ENCODE measurements around the gene SND1.
"Not testable (repeated sequence)": the region's sequence is repeated elsewhere in the genome, so short reads cannot be mapped to it uniquely, and the experiment has no call there.

SND1 gene

DNA sequence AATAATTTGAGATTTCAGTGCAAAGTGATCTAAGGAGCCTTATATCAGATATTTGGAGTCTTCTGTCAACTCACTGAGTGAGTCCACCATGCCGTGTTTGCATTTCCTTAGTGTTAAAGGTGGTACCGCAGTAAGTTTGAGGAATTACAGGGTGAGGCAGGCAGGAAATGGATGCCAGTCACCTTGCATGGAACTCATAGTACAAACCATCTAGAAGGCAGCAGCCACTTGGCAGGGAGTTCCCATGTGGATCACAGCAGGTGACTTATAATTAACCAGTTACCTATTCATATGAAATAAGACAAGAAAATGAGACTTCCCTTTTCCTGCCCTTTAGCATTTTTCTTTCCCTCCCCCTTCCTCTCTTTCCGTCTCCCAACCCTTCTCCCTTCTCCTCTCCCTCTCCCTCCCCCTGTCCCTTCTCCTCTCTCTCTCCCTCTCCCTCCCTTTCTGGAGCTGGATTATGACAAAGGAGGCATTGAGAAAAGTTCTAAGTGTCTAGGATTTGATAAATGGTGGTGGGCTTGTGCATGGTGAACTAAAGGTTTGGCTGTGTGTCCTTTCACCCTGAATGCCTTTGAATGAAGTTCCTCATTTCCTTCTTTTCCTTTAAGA is 285.2 kb downstream of the SND1 start:
- no peak for DNase-seq (ENCODE audit: low spot score)

DNA sequence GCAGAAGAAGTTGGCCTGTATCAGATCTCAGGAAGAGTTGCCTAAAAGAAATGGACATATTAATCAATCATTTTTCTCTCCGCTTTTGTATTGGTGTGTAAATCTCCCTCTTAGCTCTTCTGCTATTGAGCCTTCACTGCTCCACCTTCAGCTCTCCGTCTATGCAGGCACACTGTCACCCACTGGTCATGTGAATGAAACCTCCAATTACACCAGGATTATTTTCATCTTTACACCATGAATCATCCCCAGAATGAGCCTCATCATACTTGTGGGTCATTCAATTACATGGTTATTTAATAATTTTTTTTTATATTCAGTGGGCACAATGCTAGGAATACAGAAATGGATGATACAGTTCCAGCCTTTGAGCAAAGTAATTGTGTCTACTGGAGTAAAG is 286.6 kb downstream of the SND1 start:
- peak; percentile 41 for DNase-seq (ENCODE audit: low spot score)

DNA sequence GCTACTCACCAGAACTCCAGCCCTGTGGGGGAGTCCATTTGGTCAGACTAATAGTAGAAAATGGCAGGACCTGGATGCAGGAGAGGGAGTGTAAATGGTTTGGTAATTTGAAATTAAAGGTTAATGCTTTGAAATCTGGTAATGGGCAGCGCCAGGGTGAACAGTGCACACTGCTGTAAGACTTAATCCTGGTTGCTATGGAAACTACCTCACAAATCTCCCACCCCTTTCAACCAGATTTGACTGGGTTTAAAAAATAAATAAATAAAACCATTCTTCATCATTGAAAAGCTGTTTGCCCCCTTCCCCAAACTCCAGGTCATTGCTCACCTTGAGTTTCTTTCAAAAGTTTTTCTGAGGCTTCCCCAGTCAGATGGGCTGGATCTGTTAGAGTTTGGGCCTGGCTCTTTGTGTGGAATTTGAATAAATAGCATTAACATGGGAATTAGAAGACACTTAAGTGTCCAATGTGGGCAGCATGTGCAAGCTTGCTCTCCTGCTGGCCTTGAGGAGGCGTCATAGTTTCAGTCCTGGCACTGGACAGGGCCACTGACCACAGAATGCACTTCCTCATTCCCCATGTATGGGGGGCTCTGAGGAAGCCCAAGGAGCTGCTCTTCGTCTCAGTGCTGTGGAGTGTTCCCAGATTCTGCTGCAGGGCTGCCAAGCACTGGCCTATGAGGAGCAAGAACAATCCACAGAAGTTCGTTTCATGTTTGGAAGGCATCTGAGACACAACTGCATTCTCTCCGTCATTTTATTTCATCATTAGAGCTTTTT is 288.6 kb downstream of the SND1 start:
- DNase-seq (ENCODE audit: low spot score) = no peak

DNA sequence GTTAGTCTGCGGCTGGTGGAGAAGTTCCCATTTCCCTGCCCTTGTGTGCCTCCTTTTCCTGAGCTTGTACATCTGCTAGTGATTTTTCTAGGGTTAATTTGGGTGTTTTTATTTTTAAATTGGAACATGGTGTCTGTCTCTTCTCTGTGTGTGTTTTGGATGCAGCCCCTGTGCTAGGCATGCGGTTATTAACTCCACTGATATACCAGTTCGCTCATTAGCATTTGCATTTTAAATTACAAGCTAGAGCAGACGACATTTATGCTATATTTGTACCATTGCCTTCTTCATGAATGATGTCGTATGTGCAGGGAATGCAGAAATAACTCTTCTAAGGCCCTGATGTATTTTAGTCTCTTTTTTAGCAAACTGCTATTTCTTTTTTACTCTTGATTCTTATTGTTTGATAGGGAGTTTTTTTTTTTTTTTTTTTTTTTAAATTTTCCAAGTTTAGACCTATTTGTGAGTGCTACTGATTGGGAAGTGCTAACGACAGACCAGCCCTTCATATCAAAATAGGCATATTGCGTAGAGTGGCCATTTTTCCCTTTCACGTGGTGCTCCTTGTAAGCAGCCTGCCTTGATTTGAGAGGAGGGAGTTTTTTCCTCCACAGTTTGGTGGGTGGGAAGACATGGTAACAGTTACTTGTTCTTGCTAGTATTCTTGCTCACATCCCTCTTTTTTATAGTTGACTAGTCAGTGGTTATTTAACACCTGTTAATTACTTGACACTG is 289.6 kb downstream of the SND1 start:
- no peak for DNase-seq (ENCODE audit: low spot score)

DNA sequence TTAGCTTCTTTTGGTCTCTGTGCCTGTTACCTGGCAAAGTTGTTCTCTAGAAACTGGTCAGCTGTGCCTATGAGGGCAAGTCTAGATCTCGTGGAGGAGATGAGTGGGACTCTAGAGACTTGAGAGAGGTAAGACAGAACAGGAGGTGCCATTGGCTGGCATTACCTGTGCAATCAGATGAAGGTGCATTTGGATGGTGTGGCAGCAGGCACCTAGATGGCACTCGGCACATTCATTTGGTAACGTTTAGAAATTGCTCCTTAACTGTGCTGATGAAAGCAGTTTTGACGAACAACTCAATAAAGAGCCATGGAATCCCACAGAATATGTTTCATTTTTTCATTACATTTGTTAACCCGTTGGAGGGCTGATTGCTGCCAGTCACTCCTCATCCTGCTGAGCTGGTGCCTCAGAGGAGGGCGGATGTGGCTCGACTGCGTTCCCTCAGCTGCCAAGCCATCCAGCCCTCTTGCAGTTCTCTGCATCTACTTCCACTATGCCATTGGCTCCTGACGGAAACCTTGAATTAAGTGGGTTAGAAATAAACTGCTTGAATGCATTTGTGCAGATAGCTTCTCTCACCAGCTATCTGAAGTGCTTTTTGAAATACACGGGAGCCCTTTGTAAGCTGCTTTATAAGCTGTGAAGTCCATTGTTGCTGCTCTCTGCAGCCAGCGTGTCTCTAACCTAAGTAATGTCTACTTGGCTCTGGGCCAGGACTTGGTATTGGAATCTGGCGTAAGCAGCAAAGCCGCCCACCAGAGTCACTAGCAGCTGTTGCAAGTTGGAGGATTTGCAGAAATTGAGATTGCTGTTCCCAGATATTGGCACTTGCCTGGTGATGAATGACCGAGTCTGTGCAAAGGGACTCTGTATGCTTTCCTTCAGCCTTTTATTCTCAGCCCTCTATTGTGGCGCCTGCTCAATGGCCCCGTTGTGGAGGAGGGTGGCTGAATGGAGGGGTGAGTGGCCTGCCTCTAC is 291.8 kb downstream of the SND1 start:
- no peak for DNase-seq (ENCODE audit: low spot score)

DNA sequence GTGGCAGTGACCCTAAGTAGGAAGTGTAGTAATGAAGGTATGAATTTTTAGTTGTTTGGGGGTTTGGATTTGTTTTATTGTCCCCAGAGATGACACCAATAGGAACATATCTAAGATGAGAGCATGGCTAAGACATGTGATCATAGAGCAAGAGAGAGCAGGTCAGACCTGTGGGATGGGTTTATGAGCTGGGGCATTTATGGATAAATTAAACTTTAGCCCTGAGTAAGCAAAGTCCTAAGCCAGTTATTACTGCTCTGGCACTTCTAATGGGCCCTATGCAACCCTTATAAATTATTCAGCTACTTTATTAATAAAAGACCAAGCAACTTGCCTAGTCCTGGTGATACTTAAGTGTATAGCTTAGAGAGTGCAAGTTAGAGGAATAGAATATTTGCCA is 294.1 kb downstream of the SND1 start:
- DNase-seq (ENCODE audit: low spot score) = no peak

DNA sequence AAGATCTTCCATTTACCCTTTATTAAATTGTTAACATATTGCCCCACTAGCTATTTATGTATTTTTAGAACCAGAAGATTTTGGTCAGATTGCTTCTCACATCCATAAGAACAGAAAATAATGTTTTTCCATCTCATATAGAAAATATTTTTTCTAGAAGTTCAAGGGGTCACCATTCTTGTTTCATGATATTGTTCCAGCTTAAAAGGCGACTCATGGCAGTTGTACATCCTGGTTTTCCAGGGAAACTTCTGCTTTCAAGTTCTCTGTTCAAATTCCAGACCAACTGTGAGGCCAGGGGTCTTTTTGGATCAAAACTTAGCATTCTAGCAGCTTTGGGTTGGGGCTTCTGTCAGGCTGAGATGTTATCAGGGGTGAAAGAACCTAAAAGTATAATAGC is 294.9 kb downstream of the SND1 start:
- DNase-seq (ENCODE audit: low spot score) = peak; percentile 33

DNA sequence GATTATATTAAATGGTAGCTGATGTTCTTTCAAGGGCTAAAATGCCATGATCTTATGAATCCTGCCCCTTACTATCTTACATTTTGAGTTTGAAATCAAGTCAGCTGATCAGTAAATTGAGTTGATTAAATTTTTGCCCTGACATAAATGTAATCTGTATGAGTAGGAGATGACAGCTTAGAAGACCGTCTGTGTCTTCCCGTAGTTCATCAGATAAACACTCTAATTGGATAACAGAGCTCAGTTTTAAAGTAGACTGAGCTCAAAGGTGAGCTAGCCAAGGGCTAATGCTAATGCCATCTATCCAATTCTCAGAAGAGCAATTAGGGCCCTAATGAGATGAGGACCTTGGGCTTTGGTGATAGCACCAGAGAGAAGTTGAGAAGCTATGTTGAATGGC is 296.3 kb downstream of the SND1 start:
- no peak for DNase-seq (ENCODE audit: low spot score)

DNA sequence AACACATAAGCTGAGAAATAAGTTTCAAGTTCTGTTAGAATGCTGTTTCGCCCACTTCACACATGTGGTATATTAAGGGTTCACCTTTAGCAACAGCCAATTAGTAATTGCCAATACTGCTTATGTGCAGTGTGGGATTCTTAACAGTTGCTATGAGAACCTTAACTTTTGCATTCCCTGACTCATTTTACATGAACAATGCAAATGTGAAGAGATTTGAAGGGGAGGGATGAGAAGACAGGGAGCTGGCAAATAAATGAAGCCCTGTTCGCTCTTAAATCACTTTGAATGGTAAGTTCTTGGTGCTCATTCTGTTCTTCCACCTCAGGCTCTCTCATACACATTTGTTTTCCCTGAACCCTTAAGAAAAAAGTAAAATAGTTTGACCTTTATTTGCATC is 296.9 kb downstream of the SND1 start:
- DNase-seq (ENCODE audit: low spot score) = no peak

DNA sequence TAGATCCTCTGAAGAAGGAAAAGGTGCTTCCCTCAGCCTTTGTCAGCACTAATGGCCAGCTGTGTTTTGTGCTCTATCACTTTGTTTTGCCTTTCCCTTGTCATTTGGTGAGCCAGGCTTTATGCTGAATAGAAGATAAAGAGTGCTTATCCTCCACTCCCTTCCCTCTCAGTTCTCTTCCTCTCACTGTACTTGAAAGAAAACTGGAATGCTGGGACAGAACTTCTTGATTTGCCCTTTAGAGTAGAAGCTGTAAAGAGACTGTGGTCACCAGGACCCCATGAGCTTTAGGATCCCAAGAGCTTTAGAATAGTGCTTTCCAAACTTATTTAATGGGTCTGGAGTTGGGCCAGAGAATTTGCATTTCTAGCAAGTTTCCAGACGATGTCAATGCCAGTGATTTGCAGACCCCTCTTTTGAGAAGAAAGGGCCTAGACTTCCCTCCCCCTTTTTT is 297.8 kb downstream of the SND1 start:
- DNase-seq (ENCODE audit: low spot score) = no peak

DNA sequence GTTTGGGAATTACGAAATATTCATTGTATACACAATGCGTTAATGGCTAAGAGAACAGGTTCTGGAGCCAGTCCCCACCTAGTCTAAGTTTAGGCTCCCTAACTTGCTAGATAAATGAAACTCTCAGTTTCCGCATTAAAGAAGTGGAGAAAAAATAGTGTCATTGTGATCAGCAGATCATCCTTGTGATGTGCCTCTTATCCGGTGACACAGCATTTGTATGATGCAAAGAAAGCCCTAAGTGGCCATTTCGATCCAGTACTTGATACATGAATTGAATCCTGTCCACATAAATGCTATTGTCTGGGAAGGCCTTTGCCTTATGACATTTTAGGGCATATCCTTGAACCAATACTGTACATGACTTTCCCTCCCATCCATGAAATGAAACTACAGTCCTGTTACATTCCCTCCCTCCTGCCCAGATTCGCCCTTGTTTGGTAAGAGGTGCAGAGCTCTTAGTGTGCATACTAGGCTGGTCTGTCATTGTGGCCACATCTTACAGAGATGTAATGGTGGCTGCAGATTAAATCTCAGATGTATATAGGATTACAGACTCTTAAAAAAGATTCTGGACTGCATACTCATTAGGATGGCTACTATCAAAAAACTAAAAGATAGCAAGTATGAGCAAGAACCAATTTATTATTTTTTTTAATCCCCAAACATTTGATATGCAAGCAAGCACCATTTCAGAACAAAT is 298.4 kb downstream of the SND1 start:
- DNase-seq (ENCODE audit: low spot score) = no peak

DNA sequence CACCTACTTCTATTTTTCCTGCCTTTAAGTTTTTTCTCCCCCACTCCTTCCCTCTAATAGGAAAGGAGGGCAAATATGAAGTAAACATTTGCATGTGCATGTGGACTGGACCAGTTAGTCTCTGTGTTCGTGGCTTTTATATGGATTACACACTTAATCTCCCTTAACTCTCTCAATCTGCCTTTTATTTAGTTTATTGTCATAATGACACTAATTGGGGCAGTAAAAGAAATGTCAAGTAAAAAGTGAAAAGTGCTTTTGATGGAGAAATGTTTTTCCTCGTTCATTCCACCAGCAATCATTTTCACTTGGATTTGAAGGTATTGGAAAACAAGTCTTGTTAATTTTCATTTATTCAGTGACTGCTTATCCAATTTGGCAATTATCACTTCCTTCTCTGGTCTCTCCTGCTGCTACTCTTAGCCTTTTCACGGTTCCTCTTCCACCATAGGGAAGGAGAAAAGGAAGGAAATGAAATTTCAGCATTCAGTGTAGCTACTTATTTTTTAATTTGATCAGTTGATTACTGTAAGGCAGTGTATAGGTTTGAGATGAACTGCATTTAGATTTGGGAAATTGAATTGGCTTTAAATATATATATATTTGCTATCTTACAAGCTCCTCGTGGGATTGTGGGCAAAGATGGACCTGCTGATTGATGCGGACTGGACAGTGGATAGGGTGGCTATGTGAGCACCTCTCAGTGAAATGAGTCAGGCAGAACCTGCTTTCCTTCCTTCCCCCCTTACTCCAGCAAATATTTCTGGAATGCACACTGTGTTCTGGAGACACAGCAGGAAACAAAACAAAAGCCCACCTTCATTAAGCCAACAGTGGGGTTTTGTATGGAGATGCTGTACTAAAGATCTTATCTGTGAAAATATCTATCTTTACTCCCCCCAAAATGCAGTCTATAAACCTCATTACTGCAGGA is 301.7 kb downstream of the SND1 start:
- DNase-seq (ENCODE audit: low spot score) = peak; percentile 7

DNA sequence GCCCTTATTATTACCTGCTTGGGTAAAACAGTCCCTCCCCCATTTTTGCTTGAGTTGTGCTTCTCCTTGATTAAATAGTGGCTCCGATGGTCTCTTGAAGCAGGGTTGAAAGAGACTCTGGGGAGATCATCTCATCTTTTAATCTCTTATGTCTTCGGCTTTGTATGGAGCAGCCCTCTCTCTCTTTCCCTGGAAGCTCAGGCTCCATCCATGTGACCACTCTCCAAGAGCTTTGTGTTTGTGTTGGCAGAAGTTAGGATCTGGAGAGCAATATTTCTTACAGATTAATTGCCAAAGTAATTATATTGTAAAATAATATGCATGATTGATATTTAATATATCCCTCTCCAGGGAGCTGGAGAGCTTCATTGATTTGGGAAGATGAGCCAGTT is 302.4 kb downstream of the SND1 start:
- DNase-seq (ENCODE audit: low spot score) = no peak

DNA sequence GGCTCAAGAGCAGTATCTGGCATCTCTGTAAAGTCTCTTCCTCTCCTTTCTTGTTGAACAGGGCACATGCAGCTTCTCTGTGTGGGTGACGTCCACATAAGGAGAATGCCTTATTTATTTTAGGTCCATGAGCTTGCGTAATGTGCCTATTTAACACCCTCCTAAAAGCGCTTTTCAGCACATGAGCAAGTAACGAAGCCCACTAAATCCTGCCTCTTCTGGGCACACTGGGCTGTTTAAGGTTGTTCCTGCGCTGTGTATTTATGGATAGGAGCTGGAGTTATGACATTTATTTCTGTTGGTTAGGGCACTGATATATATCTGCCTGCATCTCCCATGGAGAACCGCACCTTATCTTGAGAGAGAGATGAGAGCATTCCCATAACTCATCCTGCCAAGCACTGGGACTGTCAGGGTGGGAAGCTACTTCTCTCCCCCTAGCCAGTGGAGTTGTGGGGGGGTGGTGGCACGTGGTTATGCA is 303.1 kb downstream of the SND1 start:
- DNase-seq (ENCODE audit: low spot score) = no peak

DNA sequence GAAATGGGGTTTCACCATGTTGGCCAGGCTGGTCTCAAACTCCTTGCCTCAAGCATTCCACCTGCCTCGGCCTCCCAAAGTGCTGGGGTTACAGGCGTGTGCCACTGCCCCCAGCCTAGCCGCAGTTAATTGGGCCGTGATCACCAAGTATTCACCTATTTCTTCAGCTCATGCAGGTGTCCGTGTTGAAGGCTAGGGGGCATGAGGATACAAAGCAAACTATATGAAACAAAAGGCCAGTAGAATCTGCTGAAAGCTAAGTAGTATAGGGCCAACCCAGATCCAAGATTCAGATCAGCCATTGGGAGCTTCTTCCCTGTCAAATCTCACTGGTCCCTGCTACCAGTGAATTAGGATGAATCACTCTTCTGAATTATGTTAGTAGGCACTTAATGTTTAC is 305.9 kb downstream of the SND1 start:
- DNase-seq (ENCODE audit: low spot score) = no peak

DNA sequence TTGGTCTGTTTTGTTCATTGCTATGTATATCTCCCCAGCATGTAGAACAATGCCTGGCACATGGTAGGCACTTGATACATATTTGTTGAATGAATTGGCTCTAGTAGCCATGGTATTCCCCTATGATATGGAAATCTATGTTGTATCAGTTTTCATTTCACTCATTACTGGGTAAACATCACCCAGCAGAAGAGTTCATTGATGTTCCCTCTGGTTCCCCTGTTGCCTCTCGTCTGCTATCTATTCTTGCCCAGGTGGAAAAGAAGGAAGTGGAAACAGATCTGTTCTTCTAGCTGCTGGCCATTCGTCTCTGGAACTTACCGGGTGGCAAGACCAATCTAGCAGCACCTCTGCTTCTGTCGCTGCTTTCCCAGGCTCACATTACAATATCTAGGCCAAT is 307.8 kb downstream of the SND1 start:
- no peak for DNase-seq (ENCODE audit: low spot score)

DNA sequence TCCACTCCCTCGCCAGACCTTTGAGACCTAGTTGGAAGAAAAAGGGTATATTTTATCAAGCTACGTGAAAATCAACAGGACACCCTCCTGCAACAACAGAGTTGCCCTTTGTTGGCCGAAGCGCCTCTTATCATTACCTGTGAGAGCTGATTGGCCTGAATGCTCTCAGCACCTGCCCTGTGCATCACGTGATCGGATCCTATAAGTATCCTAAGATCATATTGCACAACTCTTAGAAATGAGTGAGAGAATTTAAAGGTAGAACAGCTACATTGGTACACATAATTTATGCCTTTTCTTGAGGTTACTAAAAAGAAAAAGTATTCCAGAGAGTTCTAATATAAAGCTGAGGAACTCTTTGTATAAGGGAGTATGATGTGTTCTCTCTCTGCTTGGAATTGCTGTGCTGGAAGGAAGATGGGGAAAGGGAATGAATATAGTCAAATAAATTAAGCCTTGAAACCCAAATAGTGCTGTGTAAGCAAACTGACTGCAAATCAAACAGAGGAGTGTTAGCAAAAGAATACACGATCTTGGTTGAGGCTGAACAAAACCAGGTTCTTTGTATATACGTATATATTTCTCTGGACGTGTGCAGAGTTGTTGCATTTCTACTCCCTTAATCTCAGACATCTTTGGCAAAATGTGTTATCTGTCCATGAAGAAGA is 309.9 kb downstream of the SND1 start:
- no peak for DNase-seq (ENCODE audit: low spot score)

DNA sequence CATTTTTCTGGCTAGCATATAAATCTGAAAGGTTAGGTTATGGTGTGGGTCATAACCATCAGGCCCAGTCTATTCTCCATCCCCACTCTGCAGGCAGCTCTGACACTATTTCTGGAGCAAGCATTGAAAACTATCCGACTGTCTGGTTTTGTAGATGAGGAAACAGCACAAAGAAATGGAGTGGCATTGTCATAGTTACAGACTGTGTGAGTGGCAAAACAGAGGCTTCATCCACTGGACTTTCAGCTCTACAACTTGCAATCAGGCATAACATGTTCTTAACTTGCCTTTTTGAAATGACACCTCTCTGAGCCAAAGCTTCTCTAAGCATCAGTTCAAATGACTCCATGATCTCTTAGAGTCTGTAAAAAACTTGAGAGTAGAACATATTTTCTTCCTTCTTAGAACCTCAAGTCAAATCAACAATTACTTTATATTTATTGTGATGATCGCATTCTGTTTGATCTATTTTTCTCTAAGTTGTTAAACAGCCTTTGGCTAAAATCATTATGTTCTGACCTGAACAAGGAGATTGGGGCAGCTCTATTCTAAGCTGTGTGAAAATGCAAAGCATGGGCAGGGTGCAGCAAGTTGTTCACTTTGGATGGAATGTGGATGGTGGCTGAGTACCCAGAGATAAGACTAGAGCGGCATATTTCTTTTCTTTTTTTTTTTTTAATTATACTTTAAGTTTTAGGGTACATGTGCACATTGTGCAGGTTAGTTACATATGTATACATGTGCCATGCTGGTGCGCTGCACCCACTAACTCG is 310.8 kb downstream of the SND1 start:
- DNase-seq (ENCODE audit: low spot score) = no peak

DNA sequence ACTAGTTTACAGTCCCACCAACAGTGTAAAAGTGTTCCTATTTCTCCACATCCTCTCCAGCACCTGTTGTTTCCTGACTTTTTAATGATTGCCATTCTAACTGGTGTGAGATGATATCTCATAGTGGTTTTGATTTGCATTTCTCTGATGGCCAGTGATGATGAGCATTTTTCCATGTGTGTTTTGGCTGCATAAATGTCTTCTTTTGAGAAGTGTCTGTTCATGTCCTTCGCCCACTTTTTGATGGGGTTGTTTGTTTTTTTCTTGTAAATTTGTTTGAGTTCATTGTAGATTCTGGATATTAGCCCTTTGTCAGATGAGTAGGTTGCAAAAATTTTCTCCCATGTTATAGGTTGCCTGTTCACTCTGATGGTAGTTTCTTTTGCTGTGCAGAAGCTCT is 311.9 kb downstream of the SND1 start:
- not testable (repeated sequence) for DNase-seq (ENCODE audit: low spot score)
